CD4-positive, alpha-beta T cell treated with Interleukin-1 beta for 1 hour (primary cell): ENCODE results near the gene GATAD2B.
A peak's percentile ranks its signal among the peaks of the same experiment; 100 is the strongest.

ENCODE experiments used
- DNase-seq, 2 donors: peaks; one replicate each; pipeline ENCODE4 v3.0.0-alpha.2; 2020 to 2022

Gene GATAD2B

GRCh38 chr1:153951183-153951582, 28.4 kb upstream of the GATAD2B start:
- DNase-seq = no peak

GRCh38 chr1:153946622-153947241, 24.0 kb upstream of the GATAD2B start, which contains the start of gene DENND4B:
DENND4B (minus strand) TSS chr1:153946718; CDS start chr1:153944374, 2,344 bp downstream.
- DNase-seq = peak; percentile 80 to 83

GRCh38 chr1:153945795-153946621, 23.2 kb upstream of the GATAD2B start:
- peak; percentile 83 to 94 for DNase-seq

- peak; percentile 84 to 86 for DNase-seq
These were observed 22.5 kb upstream of the GATAD2B start for GRCh38 chr1:153945131-153945794.

- DNase-seq = no peak
These were observed 22.0 kb upstream of the GATAD2B start for GRCh38 chr1:153944827-153945117.

- DNase-seq = peak; percentile 30 to 46
These were observed 21.4 kb upstream of the GATAD2B start for GRCh38 chr1:153944005-153944826.

- DNase-seq = no peak
These were observed 20.2 kb upstream of the GATAD2B start for GRCh38 chr1:153942766-153943549.

- no peak for DNase-seq
These were observed 19.3 kb upstream of the GATAD2B start for GRCh38 chr1:153941826-153942725.

- DNase-seq = no peak
These were observed 18.0 kb upstream of the GATAD2B start for GRCh38 chr1:153940756-153941155.

- no peak for DNase-seq
These were observed 16.7 kb upstream of the GATAD2B start for GRCh38 chr1:153939476-153939875.

GRCh38 chr1:153938996-153939395, 16.2 kb upstream of the GATAD2B start:
- DNase-seq = no peak

- DNase-seq = no peak
These were observed 14.6 kb upstream of the GATAD2B start for GRCh38 chr1:153937331-153937730.

- no peak for DNase-seq
These were observed 13.4 kb upstream of the GATAD2B start for GRCh38 chr1:153936011-153936802.

- DNase-seq = no peak
These were observed 12.0 kb upstream of the GATAD2B start for GRCh38 chr1:153934746-153935145.

GRCh38 chr1:153933955-153934354, 11.2 kb upstream of the GATAD2B start:
- no peak for DNase-seq

GRCh38 chr1:153933430-153933829, 10.7 kb upstream of the GATAD2B start:
- no peak for DNase-seq

- no peak for DNase-seq
These were observed 9.7 kb upstream of the GATAD2B start for GRCh38 chr1:153932156-153933131.

GRCh38 chr1:153929981-153930948, 7.5 kb upstream of the GATAD2B start:
- DNase-seq = no peak
